HG02981 (cell line): ENCODE data around the gene TRERF1.

Experiments
- ATAC-seq: cut with Tn5 transposase; IDR thresholded peaks from one replicate; pipeline ENCODE4 v1.9.1; 2021; ENCODE audit warnings: mild to moderate bottlenecking, moderate library complexity; ENCODE audit not compliant: unreplicated experiment

Gene TRERF1

GRCh38 chr6:42400886-42401612, 50.7 kb downstream of the TRERF1 start:
- no peak for ATAC-seq

- no peak for ATAC-seq
Observed at GRCh38 chr6:42400061-42400760, 51.5 kb downstream of the TRERF1 start.

GRCh38 chr6:42396720-42397119, 55.0 kb downstream of the TRERF1 start:
- ATAC-seq = no peak

- ATAC-seq = no peak
Observed at GRCh38 chr6:42394881-42395620, 56.7 kb downstream of the TRERF1 start.

GRCh38 chr6:42394151-42394550, 57.6 kb downstream of the TRERF1 start:
- no peak for ATAC-seq

- ATAC-seq = no peak
Observed at GRCh38 chr6:42393339-42393738, 58.4 kb downstream of the TRERF1 start.

GRCh38 chr6:42392833-42393232, 58.9 kb downstream of the TRERF1 start:
- ATAC-seq = no peak

- ATAC-seq = no peak
Observed at GRCh38 chr6:42391441-42391840, 60.3 kb downstream of the TRERF1 start.

- no peak for ATAC-seq
Observed at GRCh38 chr6:42390228-42390934, 61.3 kb downstream of the TRERF1 start.

GRCh38 chr6:42389736-42390135, 62.0 kb downstream of the TRERF1 start:
- ATAC-seq = no peak

- ATAC-seq = no peak
Observed at GRCh38 chr6:42388046-42388445, 63.7 kb downstream of the TRERF1 start.

- ATAC-seq = no peak
Observed at GRCh38 chr6:42387336-42387735, 64.4 kb downstream of the TRERF1 start.

GRCh38 chr6:42385339-42385738, 66.4 kb downstream of the TRERF1 start:
- no peak for ATAC-seq

- ATAC-seq = no peak
Observed at GRCh38 chr6:42383421-42384205, 68.1 kb downstream of the TRERF1 start.

GRCh38 chr6:42381850-42382249, 69.9 kb downstream of the TRERF1 start:
- no peak for ATAC-seq

GRCh38 chr6:42380228-42380979, 71.3 kb downstream of the TRERF1 start:
- ATAC-seq = no peak

- ATAC-seq = no peak
Observed at GRCh38 chr6:42378536-42378935, 73.2 kb downstream of the TRERF1 start.

GRCh38 chr6:42378125-42378524, 73.6 kb downstream of the TRERF1 start:
- ATAC-seq = no peak

GRCh38 chr6:42375007-42375635, 76.6 kb downstream of the TRERF1 start:
- ATAC-seq = no peak
